ENCODE measurements around the gene ELL.

The ELL gene

DNA sequence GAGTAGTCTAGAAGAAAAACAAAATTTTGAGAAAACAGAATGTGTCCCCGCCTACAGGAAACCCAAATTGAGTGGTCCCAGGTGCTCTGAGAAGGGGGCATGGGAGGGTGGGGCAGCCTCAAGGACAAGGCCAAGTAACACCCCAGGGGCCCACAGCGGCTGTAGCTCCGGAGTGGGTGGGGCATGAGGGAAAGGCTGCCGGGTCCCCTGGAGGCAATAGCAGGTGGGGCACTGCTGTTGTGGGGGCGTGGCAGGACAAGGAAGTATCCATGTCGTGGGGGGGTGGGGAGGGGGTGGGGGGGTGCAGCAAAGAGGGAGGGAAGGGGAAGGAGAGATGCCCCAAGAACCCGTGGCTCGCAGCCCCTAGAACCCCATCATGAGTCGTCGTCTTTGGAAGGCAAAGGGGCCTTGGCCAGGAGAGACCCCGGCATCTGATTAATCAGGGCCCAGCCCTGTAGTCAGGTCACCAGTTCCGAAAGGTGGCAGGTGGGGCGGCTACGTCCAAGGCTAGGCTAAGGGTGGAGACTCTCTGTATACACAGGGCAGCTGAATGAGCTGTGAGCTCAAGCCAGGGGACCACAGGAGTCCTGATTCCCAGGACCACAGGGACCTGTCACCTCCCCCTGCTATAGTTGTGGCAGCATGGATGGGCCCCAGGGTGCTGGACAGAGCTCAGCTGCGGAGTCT lies 76.5 kb downstream of the ELL start:
- DNase-seq (ENCODE audit: low spot score): no peak

DNA sequence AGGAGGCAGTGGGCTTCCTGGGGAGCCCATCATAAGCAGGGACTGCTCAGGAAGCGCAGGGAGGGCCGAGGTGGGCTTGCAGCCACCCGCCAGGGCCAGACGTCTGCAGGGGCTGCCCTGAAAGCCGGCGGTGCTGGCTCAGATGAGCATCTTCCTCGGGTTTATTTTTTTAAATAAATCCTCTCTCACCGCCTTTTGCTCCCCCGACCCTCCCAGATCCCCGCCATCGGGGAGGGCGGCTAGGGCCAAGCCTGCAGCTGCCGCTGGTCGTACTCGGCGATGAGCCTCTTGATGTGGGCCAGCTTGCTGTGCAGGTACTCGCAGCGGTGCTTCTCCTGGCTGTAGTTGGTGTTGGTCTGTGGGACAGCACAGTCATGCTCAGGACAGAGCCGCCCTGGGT lies 77.4 kb downstream of the ELL start:
- no peak for DNase-seq (ENCODE audit: low spot score)

DNA sequence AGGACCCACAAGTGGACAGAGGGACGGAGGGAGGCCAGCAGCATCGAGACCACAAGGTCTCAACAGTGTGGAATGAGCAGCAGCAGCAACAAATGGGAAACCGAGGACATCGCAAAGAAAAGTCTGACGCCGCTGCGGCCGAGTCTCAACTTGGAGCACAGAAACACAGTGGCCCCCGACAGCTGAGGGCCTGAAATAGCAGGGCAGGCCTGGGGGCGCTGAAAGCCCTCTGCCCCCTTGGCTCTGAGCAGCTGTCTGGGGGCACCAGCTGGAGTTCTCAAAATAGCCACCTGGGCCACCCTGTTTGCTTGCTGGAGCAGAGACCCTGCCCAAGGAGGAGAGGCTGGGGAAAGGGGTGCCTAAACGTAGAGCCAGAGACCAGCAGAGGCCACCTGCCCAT lies 78.0 kb downstream of the ELL start:
- DNase-seq (ENCODE audit: low spot score): no peak

DNA sequence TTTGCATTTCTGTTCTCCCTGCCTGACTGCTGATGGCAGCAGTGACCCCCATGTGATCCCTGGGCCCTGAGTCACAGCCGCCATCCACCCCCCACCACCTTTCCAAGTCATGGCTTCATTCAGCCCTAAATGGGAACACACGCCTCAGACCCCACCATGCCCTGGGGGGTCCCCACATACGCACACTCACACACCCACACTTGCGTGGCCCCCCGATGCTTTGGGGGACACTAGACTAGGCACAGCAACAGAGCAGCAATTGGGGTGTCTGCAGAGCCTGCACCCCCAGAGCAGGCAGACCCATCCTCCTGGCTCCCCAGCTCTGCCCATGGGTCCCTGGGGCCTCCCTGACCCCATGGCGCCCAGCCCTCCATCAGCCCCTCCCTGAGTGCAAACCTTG lies 78.5 kb downstream of the ELL start:
- no peak for DNase-seq (ENCODE audit: low spot score)

DNA sequence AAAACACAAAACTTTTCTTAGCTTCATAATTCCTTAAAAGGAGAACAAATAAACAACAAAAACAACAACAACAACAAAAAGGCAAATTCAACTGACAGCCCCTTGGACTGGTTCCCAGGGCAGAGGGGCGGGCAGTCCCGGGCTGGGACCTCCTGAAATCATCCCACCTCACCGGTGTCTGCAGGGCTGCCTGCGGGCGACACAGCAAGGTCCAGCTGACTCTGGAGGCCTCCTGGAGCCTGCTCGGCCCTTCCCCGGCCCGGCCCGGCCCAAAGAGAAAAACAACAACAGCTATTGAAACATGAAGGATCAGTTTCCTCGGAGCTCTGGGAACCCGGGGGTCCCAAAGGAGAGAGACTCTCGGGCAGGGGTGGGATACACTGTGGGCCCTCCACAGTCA lies 78.9 kb downstream of the ELL start:
- DNase-seq (ENCODE audit: low spot score): no peak

DNA sequence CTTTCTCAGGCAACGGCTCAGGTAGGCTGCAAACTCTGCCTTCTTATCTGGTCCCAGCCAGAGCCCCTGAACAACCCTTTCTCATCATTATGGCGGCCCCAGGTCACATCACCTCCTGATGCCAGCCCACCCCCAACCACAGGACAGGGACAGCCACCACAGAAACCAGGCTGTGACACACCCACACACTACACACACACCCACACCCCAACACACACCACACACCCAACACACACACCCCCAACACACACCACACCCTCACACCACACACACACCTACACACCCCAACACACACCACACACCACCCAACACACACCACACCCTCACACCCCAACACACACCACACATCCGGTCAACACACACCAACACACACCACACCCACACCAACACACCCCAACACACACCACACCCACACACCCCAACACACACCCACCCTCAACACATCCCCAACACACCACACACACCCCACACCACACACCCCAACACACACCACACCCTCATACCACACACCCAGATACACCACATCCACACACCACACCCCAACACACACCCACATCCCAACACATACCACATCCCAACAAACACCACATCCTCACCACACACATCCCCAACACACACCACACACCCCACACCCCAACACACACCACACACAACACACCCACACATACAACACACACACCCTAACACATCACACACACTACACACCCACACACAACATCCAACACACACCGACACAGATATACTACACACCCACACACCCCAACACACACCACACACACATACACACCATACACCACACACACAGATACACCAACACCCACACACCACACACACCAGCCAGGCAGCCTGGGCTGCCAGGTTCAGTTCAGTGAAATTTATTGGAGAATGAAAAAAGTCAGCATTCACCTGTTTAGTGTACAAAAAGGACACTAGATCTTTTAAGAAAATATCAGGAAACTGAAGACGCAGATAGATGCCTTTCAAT lies 79.8 kb downstream of the ELL start:
- no peak for DNase-seq (ENCODE audit: low spot score)

DNA sequence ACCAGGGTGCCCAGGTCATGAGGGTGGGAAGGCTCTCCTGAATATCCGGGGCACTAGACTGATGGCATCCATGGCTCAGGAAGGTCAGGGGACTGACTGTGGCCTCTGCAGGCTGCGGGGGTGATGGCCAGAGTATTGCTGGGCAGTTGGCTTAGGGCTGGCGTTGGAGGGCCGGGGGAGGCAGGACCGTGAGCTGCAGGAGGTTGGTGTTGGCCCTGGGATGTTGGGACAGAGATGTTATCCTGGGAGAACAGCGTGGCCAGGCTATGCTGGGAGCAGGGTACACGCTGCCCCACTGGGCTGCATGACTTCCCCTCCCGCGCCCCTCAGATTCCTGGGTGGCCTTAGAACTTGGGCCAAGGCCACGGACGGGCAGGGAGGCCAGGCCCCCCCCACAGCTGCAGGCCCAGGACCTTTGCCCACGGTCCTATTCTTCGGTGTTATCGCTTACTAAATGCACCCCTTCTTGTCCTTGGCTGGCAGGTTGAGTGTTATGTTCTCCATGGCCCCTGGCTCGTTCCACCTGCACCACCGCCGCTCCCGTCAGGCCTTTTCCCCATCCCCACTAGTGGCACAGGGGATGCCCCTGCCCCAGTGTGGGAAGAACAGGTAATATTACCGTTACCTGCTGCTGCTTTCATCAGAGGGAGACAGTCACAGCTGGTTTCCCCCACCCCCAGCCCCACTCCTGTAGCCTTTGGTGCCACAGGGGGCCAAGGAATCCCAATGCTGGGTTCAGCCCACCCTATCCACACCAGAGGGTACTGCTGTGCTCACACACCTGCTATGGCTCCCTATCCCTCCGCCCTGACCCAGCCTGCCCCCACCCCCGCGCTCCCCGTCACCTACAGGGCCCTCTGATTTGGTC lies 80.7 kb downstream of the ELL start:
- no peak for DNase-seq (ENCODE audit: low spot score)

DNA sequence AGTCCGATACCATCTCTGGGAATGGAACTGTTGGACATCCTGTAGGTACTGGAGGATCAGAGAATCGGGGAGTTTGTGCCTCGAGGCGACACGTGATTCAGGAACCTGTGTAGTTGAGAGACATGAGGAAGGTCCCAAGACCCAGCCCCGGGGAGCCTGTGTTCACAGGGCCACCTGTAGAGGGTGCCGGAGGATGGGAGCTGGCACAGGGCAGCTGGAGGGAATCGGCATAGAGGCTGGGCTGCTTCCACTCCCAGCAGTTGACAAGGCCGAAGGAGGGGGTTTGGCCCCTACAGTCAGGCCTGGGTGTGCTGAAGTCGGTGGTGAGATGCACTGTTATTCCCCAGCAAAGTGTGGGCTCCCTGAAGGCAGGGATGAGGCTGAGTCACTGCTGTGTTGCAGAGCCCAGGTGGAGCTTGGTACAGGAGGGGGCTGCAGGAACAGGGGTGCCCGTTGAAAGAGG lies 81.4 kb downstream of the ELL start:
- peak; percentile 21 for DNase-seq (ENCODE audit: low spot score)

DNA sequence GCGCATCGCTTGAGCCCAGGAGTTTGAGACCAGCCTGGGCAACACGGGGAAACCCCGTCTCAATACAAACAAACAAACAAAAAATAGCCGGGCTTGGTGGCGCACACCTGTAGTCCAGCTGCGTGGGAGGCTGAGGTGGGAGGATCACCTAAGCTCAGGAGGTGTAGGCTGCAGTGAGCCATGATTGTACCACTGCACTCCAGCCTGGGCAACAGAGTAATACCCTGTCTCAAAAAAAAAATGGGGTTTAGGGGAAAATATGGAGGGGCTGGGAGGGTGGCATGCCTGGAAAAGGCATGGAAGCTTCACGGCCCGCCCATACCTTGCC lies 82.0 kb downstream of the ELL start:
- DNase-seq (ENCODE audit: low spot score): no peak

DNA sequence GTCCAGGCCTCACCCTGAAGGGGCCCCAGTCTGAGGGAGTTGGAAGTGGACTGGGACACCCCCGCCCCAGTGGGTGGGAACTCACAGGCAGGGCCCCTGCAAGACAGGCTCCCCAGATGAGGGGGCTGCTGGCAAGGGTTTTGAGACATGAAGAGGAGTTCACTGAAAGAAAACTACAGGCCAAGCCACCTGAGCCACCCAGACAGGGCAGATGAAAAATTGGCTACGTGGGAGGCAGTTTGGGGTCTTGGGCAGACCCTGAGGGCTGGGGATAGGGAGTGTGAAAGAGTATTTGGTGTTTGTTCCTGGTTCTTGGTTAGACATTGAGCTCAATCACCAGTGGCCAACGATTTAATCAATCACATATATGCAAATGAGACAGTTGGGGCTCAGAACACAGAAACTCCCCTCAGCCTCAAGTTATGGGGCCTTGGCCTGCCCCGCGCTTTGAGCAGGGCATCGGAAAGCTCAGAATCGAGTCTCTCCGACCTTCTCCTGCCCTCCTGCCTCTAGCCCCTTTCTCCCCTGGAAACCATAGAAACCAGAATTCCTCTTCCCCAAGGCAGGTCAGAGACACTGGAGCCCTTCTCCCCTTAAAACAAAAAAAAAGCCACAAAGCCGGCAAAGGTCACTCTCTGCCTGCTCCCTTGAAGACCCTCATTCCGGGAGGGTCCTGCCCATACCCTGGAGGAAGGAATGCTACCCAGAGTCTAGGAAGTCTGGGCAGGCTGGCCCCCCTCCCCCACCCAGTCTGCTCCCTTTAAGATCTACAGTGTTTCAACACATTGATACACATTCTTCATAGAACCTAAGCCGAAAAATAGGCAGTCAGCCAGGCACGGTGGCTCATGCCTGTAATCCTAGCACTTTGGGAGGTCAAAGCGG lies 82.6 kb downstream of the ELL start:
- peak; percentile 26 for DNase-seq (ENCODE audit: low spot score)

DNA sequence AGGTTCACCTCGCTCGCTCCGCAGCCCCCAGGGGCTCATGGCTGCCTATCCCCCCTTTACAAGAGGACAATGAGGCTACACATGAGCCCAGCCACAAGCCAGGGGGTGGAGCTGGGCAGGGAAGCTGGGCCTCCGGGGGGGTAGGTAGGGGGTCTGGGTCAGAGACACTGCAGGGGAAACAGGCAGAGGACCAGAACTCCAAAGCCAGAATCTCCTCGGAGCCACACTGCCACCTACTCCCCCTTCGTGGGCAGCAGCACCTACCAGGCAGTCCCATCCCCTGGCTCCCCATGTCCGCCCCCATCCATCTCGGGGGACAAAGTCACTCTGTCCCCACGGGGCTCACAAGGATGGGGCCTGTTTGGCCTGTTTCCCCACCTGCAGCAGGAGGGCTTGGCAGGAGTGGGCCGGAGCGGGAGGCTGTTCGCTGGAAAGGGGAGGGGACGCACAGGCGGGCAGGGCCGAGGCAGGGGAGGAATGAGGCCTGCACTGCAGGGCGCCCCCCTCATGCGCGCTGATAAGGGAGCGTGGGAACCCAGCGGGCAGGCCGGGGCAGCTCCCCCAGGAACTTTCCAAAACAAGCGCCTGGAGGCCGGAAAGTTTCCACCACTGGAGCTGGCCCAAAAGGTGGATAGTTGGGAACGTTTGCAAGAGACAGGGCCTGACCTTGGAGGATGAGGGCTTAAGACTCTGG lies 83.4 kb downstream of the ELL start:
- DNase-seq (ENCODE audit: low spot score): peak; percentile 45

DNA sequence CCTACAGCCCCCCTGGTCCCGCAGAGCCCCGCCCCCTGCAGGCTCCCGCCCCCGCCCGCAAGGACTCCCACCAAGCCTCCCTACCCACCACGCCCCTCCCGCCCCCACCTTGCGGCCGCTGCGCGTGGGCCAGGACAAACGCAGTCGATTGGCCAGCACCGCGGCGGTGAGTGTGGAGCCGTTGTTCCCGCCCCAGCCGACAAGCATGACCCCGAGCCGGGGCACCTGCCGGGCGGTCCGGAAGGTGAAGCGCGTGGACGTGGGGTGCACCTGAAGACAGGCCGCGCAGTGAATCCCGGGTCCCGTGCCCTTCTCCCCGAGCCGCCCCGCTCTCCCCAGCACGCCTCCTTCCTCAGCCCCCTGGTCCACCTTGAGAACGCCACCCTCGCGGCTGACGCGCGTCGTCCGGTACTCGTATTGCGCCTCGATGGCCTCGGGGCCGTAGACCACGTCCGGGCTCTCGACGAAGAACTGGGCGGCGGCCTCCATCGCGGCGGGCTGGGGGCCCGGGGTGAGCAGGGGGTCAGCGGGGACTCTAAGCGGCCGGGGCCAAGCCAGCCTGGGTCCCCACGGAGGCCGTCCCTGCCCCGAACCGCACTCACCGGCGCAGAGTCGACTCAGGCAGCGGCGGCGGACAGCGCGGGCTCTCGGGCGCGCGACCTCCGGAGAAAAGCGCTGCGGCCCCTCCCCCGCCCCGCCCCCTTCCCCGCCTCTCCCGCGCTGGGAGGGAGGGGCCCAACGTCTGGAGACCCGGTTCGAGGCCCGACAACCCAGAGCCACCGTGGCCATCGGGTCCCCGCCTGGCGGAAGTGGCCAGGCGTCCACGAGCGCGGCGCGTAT lies 84.2 kb downstream of the ELL start, which contains the start of gene ISYNA1:
TSS of gene ISYNA1 (minus strand) at position 643 of the 840 bp plus-strand sequence. CDS start at position 489, 154 bp downstream.
- DNase-seq (ENCODE audit: low spot score): peak; percentile 38

DNA sequence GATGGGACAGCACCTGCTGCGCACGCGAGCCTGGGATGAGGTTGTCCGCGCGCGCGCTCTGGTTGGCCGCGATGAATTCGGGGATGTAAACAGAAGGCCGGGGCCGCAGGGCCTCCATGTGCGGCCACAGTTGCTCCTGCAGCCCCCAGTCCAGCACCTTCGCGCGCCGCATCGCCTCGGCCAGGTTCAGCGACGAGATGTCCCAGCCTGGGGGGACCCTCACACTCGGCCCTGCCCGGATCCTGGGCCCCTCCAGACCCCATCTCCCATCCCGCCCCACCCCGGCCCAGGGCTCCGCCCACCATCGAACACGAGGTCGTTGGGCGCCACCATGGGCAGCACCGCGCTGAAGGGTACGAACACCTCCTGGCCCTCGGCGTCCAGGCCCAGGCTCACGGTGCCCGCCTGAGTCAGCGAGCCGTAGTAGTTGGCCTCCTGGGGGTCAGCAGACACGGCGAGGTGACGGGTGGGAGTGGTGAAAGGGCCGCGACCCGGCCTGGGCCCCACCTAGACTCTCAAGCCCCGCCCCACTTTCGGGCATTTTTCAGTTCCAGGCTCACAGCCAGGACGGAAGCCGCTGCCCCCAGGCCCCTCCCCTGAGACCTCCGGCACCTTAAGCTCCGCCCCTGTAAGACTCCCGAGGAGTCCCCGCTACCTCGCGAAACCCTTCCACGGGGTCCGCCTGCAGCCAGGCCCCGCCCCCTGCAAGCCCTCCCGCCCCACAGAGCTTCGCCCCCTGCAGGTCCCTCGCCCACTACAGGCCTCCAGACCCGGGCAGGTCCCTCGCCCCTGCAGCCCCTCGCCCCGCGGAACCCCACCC lies 85.0 kb downstream of the ELL start:
- peak; percentile 84 for DNase-seq (ENCODE audit: low spot score)

DNA sequence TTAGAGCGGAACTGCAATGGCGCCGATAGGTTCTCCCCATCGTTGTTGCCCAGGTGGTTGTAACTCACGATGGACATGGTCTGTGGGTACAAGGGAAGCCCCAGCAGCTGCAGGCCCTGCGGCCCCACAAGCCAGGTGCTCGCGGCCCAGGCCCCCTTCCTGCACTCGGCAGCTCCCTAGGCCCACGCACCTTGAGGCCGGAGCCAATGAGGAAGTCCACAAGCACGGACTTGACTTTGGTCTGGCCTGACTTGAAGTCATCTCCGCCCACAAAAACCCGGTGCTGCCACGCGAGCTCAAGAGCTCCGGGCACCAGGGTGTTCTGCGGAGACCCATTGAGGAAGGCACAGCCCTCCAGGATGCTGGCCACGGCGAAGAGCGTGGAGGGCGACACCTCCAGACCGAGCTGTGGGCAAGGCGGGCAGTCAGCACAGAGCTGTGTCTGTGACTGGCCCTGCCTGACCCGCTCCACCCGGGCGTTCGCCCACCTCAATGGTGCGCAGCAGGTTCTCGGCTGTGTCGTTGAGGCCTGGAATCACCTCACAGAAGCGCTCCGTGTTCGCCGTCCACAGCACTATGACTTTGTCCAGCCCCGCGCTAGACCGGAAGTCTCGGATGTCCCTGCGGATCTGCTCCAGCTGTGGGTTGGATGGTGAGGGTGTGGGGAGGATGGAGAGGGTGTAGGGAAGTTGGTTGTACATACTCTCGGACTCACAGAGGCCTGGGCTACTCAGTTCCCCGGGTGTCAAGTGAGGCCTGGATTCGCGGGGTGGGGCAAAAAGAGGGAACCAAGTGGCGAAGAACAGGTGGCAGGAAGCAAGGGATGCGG lies 85.8 kb downstream of the ELL start:
- no peak for DNase-seq (ENCODE audit: low spot score)

DNA sequence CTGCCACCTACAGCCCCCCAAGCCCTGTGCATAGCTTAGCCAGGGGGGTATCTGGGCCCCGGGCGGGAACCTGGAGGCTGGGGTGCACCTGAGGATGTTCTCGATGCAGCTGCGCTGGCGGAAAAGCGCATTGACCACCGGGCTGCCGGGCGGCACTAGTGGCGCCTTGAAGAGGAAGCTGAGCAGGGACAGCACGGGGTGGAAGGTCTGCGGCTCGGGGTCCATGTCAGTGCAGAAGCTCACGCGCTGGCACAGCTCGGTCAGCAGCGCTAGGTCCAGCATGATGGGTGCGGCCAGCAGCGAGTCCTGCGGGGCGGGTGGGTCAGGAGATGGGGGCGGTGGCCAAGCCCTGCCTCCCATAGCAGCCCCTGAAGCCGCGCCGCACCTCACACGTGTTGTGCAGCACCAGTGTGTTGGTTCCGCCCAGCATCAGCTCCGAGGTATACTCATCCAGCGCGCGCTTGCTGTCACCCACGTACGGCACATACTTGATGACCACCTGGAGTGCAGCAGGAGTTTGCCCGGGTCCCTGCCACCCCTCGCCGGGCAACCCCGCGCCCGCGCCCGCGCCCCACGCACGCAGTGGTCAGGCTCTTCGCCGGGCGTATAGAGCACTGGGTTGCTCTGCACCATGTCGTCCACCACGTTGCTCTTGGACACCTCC lies 86.6 kb downstream of the ELL start:
- no peak for DNase-seq (ENCODE audit: low spot score)

DNA sequence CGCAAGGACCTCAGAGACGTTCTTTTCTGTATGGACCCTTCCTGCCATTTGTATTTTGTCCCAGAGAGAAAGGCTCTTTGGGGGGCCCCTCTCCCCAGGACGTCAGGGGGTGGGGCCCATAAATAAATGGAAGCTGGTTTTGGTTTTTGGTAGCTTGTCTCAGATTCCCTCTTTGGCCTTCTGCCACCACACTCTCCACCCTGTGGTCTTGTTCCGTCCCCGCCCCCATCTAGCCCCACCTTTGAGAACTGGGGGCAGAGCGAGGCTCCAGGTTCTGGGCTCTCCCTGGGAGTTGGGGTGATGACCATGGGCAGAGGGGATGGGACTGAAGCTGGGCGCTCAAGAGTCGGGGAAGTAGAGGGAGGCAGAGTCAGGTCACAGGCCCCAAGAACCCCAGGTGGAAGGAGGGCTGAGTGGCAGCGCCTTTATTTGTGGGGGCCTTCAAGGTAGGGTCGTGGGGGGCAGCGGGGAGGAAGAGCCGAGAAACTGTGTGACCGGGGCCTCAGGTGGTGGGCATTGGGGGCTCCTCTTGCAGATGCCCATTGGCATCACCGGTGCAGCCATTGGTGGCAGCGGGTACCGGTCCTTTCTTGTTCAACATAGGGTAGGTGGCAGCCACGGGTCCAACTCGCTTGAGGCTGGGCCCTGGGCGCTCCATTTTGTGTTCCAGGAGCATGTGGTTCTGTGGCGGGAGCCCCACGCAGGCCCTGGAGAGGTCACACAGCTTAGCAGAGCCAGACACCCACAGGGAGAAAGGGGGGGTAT lies 87.3 kb downstream of the ELL start:
- DNase-seq (ENCODE audit: low spot score): no peak

Data from AG08395 (cell line).